ENCODE measurements around the gene CDK19.

DNA sequence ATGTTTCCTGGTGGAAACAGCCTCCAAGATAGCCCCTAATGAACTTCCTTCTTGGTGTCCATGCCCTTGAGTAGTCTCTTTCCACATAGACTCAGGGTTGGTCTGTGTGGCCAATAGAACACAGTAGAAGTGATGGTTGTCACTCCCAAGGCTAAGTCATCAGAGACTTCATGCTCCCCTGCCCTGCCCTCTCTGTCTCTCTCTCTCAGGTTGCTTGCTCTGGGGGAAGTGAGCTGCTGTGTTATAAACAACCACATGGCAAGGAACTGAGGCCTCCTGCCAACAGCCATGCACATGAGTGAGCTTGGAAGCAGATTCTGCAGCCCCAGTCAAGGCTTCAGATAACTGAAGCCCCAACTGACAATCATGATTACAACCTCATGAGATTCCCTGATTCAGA lies 253.6 kb downstream of the CDK19 start:
- TF ChIP-seq, protein P1, sequence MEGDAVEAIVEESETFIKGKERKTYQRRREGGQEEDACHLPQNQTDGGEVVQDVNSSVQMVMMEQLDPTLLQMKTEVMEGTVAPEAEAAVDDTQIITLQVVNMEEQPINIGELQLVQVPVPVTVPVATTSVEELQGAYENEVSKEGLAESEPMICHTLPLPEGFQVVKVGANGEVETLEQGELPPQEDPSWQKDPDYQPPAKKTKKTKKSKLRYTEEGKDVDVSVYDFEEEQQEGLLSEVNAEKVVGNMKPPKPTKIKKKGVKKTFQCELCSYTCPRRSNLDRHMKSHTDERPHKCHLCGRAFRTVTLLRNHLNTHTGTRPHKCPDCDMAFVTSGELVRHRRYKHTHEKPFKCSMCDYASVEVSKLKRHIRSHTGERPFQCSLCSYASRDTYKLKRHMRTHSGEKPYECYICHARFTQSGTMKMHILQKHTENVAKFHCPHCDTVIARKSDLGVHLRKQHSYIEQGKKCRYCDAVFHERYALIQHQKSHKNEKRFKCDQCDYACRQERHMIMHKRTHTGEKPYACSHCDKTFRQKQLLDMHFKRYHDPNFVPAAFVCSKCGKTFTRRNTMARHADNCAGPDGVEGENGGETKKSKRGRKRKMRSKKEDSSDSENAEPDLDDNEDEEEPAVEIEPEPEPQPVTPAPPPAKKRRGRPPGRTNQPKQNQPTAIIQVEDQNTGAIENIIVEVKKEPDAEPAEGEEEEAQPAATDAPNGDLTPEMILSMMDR (IDR thresholded peaks at IDR 0.05): no peak
- no peak for TF ChIP-seq POLR2A (IDR thresholded peaks at IDR 0.05)

Data from testis (tissue), 2 donors.